ENCODE data around the gene DHRS4L2. TPM values are rescaled to one million over a fixed set of nuclear protein-coding genes. Genes with fewer than 3 reads are reported as not detected.
"Not testable (repeated sequence)": the region's sequence is repeated elsewhere in the genome, so short reads cannot be mapped to it uniquely, and the experiment has no call there.

The DHRS4L2 gene
- polyA plus RNA-seq (2012; ENCODE audit: insufficient read depth, insufficient read length, low read depth): 10.7 TPM

DNA sequence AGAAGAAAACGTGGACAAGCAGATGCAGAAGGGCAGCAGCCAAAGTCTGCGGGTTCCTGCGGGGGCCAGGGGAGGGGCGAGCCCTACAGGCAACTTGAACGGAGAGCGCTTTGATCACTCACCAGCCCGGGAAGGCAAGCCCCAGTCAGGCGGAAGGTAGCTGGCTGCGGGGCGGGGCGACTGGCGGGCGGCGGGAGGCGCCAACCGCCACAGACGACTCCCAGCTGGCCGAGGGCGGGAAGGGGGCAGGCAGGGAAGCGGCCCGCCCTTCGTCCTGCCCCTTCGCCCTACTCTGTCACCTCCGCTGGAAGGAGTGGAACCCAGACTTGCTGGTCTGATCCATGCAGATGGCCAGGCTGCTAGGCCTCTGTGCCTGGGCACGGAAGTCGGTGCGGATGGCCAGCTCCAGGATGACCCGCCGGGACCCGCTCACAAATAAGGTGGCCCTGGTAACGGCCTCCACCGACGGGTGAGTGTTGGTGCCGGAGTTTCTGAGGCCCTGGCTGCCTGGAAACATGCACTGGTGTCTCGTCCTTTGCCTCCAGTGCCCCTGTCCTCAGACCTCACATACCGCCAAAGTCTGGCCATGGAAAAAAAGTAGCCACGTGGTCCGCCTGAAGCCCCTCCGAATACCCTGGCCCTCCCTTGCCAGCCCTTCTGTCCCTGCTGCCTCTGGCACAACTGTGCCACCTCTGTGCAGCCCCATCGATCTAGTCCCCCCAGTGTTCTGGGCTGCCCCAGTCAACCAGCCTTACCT lies at the start of gene DHRS4L2:
DHRS4L2 (plus strand) TSS at position 323 of the 757 bp plus-strand sequence; CDS start at position 342, 19 bp downstream.
- H3K27me3 ChIP-seq; H3K4me1 ChIP-seq; DNase-seq; H3K9me3 ChIP-seq; H3K36me3 ChIP-seq; H3K4me3 ChIP-seq (ENCODE audit: low read depth, low read length): not testable (repeated sequence)

DNA sequence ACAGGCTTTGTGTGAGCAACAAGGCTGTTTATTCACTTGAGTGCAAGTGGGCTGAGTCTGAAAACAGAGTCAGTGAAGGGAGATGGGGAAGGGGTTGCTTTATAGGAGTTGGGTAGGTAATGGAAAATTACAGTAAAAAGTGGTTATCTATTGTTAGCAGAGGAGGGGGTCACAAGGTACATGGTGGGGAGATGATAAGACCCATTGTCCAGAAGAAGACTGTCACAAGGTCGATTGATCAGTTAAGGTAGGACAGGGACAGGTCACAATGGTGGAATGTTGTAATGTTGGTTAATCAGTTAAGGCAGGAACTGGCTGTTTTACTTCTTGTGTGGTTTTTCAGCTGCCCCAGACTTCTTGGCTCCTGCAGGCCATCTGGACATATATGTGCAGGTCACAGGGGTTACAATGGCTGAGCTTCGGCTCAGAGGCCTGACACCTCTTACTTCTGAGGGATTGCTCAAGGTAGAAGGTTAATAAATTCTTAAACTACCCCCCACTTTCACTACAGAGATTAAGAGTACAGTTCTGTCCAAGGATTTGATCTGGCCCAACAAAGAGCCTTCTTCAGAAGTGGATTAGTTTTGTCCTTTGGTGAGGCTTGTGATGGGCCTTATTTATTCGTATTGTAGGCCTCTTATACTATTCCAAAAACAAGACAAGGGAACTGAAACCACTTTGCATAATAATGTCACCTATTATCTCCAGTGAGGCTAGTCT lies 49.0 kb upstream of the DHRS4L2 start:
- H3K9me3 ChIP-seq: no peaks in the 10 kb centered on the region
- H3K36me3 ChIP-seq: no peaks in the 10 kb centered on the region
- H3K4me3 ChIP-seq (ENCODE audit: low read depth, low read length): no peak overlapping the region
- H3K4me1 ChIP-seq: no peaks in the 10 kb centered on the region
- TF ChIP-seq, protein P1, sequence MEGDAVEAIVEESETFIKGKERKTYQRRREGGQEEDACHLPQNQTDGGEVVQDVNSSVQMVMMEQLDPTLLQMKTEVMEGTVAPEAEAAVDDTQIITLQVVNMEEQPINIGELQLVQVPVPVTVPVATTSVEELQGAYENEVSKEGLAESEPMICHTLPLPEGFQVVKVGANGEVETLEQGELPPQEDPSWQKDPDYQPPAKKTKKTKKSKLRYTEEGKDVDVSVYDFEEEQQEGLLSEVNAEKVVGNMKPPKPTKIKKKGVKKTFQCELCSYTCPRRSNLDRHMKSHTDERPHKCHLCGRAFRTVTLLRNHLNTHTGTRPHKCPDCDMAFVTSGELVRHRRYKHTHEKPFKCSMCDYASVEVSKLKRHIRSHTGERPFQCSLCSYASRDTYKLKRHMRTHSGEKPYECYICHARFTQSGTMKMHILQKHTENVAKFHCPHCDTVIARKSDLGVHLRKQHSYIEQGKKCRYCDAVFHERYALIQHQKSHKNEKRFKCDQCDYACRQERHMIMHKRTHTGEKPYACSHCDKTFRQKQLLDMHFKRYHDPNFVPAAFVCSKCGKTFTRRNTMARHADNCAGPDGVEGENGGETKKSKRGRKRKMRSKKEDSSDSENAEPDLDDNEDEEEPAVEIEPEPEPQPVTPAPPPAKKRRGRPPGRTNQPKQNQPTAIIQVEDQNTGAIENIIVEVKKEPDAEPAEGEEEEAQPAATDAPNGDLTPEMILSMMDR (IDR thresholded peaks at IDR 0.05; ENCODE audit: low read depth, low read length): no peak
- H3K27me3 ChIP-seq: no peaks in the 10 kb centered on the region
- DNase-seq: no peak

DNA sequence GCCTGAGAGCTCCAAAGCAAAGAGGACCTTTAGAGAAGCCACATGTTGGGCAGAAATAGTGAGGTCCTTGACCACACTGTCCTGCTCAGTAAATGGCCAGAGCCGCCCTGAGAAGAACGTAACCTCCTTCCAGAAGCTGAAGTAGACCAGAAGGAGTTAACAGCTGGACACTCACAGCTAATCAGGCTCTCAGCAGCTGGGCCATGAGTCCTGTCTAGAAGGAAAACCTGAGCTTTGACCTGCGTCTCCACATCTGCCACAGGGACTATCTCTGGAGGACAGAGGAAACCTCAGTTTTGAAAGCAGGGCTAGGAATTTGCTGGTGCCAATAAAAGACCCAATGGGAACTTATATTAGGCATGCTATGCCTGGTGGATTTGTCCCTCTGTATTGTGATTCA lies 47.5 kb upstream of the DHRS4L2 start:
- Histone ChIP-seq H3K4me1 (no peaks in the 10 kb centered on the region), H3K27me3 (no peaks in the 10 kb centered on the region), H3K4me3 (ENCODE audit: low read depth, low read length) (no peak overlapping the region), H3K36me3 (no peaks in the 10 kb centered on the region), H3K9me3 (no peaks in the 10 kb centered on the region)
- no peak for DNase-seq
- TF ChIP-seq, protein P1 (IDR thresholded peaks at IDR 0.05; ENCODE audit: low read depth, low read length): no peak

DNA sequence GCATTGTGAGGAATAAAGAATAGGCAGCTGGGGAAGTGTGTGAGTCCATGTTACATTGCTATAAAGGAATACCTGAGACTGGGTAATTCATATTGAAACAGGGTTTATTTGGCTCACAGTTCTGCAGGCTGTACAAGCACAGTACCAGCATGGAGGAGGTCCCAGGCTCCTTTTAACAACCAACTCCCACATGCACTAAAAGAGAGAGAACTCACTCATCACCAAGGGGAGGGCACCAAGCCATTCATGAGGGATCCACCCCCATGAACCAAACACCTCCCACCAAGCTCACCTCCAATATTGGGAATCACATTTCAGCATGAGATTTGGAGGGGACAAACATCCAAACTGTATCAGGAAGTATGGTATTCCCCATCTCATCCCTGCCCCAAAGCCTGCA lies 47.1 kb upstream of the DHRS4L2 start:
- no peak overlapping the region for H3K4me3 ChIP-seq (ENCODE audit: low read depth, low read length)
- TF ChIP-seq, protein P1 (IDR thresholded peaks at IDR 0.05; ENCODE audit: low read depth, low read length): no peak
- no peaks in the 10 kb centered on the region for H3K36me3 ChIP-seq
- DNase-seq: no peak
- no peaks in the 10 kb centered on the region for H3K9me3 ChIP-seq
- no peaks in the 10 kb centered on the region for H3K27me3 ChIP-seq
- no peaks in the 10 kb centered on the region for H3K4me1 ChIP-seq

DNA sequence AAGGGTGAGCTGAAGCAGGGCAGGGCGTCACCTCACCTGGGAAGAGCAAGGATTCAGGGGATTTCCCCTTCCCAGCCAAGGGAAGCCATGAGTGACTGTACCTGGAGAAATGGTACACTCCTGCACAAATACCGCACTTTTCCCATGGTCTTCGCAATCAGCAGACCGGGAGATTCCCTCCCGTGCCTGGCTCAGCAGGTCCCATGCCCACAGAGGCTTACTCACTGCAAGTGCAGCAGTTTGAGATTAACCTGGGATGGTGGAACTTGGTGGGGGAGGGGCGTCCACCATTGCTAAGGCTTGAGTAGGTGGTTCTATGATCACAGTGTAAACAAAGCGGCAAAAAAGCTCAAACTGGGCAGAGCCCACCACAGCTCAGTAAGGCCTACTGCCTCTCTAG lies 46.1 kb upstream of the DHRS4L2 start:
- no peaks in the 10 kb centered on the region for H3K36me3 ChIP-seq

DNA sequence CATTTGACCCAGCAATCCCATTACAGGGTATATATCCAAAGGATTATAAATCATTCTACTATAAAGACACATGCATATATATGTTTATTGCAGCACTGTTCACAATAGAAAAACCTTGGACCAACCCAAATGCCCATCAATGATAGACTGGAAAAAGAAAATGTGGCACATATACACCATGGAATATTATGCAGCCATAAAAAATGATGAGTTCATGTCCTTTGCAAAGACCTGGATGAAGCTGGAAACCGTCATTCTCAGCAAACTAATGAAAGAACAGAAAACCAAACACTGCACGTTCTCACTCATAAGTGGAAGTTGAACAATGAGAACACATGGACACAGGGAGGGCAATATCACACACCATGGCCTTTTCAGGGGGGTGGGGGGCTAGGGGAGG lies 39.7 kb upstream of the DHRS4L2 start:
- not testable (repeated sequence) for DNase-seq; H3K4me1 ChIP-seq; H3K27me3 ChIP-seq; H3K36me3 ChIP-seq; H3K9me3 ChIP-seq; H3K4me3 ChIP-seq (ENCODE audit: low read depth, low read length)

More for the DNA sequence above, 46.1 kb upstream of the DHRS4L2 start:
- Histone ChIP-seq H3K9me3 (no peaks in the 10 kb centered on the region), H3K4me1 (no peaks in the 10 kb centered on the region), H3K4me3 (ENCODE audit: low read depth, low read length) (no peak overlapping the region), H3K27me3 (no peaks in the 10 kb centered on the region)
- DNase-seq: no peak
- TF ChIP-seq, protein P1 (IDR thresholded peaks at IDR 0.05; ENCODE audit: low read depth, low read length): no peak
